ENCODE measurements around the gene TUSC2.

- TF ChIP-seq CTCF (conservative IDR thresholded peaks at IDR 0.05; ENCODE audit: low read depth, low read length) (no peak), EZH2 (IDR thresholded peaks at IDR 0.05; ENCODE audit: borderline replicate concordance, low read depth, low read length, poor library complexity, severe bottlenecking) (no peak)
These were observed 7.1 kb downstream of the TUSC2 start for GRCh38 chr3:50320853-50321335.
